Gastroesophageal sphincter (tissue), 3 donors: Measurements from ENCODE around the gene NRXN3.

Experiments used
- CTCF ChIP-seq, 4 experiments: fragments of 200-600 bp in 2 of 4; fragments of 450-650 bp in 2 of 4; sonication (generic) in 1 of 4; IDR thresholded peaks; one replicate each; pipeline ENCODE4 v1.5.1; 2017 to 2019; ENCODE audit warnings: antibody characterized with exemption in 4 of 4, mild to moderate bottlenecking in 2 of 4, moderate library complexity in 2 of 4
- EP300 ChIP-seq: sonication (generic); formaldehyde crosslinking; IDR thresholded peaks from one replicate; pipeline ENCODE4 v1.6.1; 2017; ENCODE audit warnings: antibody characterized with exemption, mild to moderate bottlenecking
- POLR2A ChIP-seq, 2 donors: fragments of 450-650 bp; IDR thresholded peaks; one replicate each; pipeline ENCODE4 v1.6.1; 2017; ENCODE audit warnings: antibody characterized with exemption in 2 of 2, mild to moderate bottlenecking in 2 of 2, moderate library complexity in 1 of 2
- POLR2AphosphoS5 ChIP-seq: sonication (generic); formaldehyde crosslinking; IDR thresholded peaks from one replicate; pipeline ENCODE4 v1.6.1; 2017; ENCODE audit warnings: antibody characterized with exemption

DNA sequence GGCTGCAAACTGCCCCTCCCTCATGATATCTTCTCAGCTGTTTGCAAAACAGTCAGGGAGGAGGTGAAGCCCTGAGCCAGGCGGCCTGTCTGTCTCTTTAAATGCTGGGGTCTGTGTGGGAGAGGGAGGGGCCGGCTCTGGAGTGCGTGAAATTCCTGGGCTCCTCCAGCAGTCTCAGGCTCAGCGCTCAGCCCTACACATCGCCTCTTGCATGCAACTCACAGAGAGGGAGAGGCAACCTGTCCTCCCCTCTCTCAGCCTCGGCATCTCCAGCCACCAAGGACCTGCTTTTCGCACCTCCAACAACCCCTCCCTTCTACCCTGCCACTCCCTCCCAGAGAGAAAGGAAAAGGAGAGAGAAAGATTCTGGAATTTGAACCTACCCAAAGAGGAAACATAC lies at the start of gene NRXN3:
- TF ChIP-seq CTCF (IDR thresholded peaks at IDR 0.05) (no peak), POLR2A (IDR thresholded peaks at IDR 0.05) (no peak), EP300 (no peak), POLR2AphosphoS5 (no peak)
